NB4 (cell line): Measurements from ENCODE around the gene AWAT2.

Experiments
- MAX ChIP-seq: IDR thresholded peaks from 2 replicates; pipeline ENCODE4 v1.6.1; 2011; ENCODE audit warnings: low read depth, low read length
- POLR2A ChIP-seq: IDR thresholded peaks from 2 replicates; pipeline ENCODE4 v1.6.1; 2011; ENCODE audit warnings: mild to moderate bottlenecking; ENCODE audit not compliant: insufficient read length; ENCODE audit errors: extremely low read depth
- TF ChIP-seq, protein P1 (sequence below): IDR thresholded peaks from one replicate; pipeline ENCODE4 v1.5.1; 2012; ENCODE audit warnings: low read depth, low read length

- TF ChIP-seq, protein P1, sequence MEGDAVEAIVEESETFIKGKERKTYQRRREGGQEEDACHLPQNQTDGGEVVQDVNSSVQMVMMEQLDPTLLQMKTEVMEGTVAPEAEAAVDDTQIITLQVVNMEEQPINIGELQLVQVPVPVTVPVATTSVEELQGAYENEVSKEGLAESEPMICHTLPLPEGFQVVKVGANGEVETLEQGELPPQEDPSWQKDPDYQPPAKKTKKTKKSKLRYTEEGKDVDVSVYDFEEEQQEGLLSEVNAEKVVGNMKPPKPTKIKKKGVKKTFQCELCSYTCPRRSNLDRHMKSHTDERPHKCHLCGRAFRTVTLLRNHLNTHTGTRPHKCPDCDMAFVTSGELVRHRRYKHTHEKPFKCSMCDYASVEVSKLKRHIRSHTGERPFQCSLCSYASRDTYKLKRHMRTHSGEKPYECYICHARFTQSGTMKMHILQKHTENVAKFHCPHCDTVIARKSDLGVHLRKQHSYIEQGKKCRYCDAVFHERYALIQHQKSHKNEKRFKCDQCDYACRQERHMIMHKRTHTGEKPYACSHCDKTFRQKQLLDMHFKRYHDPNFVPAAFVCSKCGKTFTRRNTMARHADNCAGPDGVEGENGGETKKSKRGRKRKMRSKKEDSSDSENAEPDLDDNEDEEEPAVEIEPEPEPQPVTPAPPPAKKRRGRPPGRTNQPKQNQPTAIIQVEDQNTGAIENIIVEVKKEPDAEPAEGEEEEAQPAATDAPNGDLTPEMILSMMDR = no peak
- no peak for TF ChIP-seq POLR2A
- no peak for TF ChIP-seq MAX
Measured at GRCh38 chrX:70009970-70010369, 39.8 kb downstream of the AWAT2 start.
